H1 (cell line): Measurements from ENCODE around the gene HOXA10. TPM values are rescaled to one million over a fixed set of nuclear protein-coding genes. Genes with fewer than 3 reads are reported as not detected.

Source experiments
- CHD1 ChIP-seq: IDR thresholded peaks from 2 replicates; pipeline ENCODE4 v1.6.1; 2012; ENCODE audit warnings: low read depth, low read length, improper control_type of control experiment
- EZH2 ChIP-seq: fragments of 200-600 bp; sonication (generic); IDR thresholded peaks from 2 replicates; pipeline ENCODE4 v1.7.1; 2012; ENCODE audit warnings: low read depth, mild to moderate bottlenecking, moderate library complexity, low read length, inconsistent platforms; ENCODE audit not compliant: severe bottlenecking
- MAFK ChIP-seq: IDR thresholded peaks from 2 replicates; pipeline ENCODE4 v1.6.1; 2012; ENCODE audit warnings: low read depth, mild to moderate bottlenecking, improper control_type of control experiment, low read length
- RBBP5 ChIP-seq: IDR thresholded peaks from 2 replicates; pipeline ENCODE4 v1.7.1; 2012; ENCODE audit warnings: low read depth, mild to moderate bottlenecking, inconsistent platforms, low read length, moderate library complexity, borderline replicate concordance
- SP1 ChIP-seq: IDR thresholded peaks from 2 replicates; pipeline ENCODE4 v1.6.1; 2011; ENCODE audit warnings: low read depth, low read length
- SP2 ChIP-seq: IDR thresholded peaks from 2 replicates; pipeline ENCODE4 v1.6.1; 2012; ENCODE audit warnings: mild to moderate bottlenecking, low read length, inconsistent platforms
- TAF7 ChIP-seq: optimal IDR thresholded peaks from 2 replicates; pipeline ENCODE3; 2011; ENCODE audit warnings: low read depth, mild to moderate bottlenecking, inconsistent platforms, low read length, moderate library complexity, borderline replicate concordance
- TEAD4 ChIP-seq: IDR thresholded peaks from 2 replicates; pipeline ENCODE4 v1.6.1; 2012; ENCODE audit warnings: low read depth, low read length, inconsistent platforms, mixed read lengths
- polyA plus RNA-seq, 7 experiments: library from polyadenylated mRNA; depleted of rRNA in 3 of 7; stranded (reverse) in 5 of 7; unstranded in 2 of 7; fragments of >200 nt in 5 of 7; fragments of 200-250 nt in 2 of 7; gene quantifications; 1 replicate in 5 of 7; 2 replicates in 1 of 7; 4 replicates in 1 of 7; pipeline versions ENCODE4 v1.2.1 to v1.2.3, GENCODE V29; 2011 to 2013; ENCODE audit warnings: missing spikeins in 2 of 7, mixed read lengths in 2 of 7
- total RNA-seq: library from RNA; stranded (reverse); fragmentation: NEBNext Ultra II Directional; extraction: Animal tissue kit (Norgen Biotek cat#: 25700); gene quantifications from 2 replicates; pipeline ENCODE4 v1.2.1, GENCODE V29; 2021
- TF ChIP-seq, protein P1 (sequence below): IDR thresholded peaks from 2 replicates; pipeline ENCODE4 v1.6.1; 2011; ENCODE audit warnings: low read length, improper control_type of control experiment

Gene HOXA10
- total and polyA plus RNA-seq, 2 of the 8 experiments (the other 6 are each of a cell fraction or from before 2014, with no cell fraction given) = not detected

DNA sequence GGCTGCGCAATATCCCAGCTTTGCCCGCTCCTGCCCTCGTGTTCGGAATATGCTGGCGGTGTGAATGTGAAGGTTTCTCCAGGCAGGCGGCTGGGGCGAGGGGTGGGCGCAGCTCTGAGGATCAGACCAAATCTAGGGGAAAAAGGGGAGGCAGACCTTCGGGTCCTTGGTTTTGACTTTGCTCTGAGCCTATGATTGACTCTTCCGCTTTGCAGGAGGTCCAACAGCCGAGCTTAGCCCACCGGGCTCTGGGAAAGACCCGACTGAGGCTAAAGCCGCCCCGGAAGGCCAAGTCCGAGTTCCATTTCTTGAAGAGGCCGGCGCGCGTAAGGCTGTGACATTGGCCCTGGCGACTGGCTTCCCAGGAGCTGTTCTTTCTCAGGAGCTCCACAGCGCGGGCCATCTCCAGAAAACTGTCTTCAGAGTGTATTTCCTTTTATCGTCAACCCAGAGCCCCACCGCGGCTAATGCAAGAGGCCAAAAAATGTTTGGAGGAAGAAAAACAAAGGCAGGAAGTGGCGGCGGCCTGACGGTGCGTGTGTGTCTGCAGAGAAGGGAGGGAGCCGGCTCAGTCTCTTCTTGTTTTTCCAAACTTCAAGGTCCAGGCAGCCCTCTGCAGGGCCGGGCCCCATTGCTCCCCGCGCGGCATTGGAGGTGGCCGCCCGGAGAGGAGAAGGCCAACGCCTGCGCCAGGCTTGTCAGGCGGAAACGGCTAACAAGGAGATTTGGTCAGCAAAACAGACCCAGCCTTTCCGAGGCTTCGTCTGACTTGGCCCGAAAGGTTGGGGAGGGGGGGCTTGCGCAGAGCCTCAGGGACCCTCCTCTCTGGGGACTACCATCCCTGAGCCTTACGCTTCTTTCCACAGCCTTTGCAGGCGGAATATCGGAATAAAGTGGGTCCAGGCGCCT is 14.5 kb upstream of the HOXA10 start (continued):
- TF ChIP-seq SP2 = no peak
- TF ChIP-seq TAF7 = no peak
- peak; percentile 87 for TF ChIP-seq EZH2
- no peak for TF ChIP-seq RBBP5
- TF ChIP-seq TEAD4 = no peak
- no peak for TF ChIP-seq CHD1
- TF ChIP-seq, protein P1, sequence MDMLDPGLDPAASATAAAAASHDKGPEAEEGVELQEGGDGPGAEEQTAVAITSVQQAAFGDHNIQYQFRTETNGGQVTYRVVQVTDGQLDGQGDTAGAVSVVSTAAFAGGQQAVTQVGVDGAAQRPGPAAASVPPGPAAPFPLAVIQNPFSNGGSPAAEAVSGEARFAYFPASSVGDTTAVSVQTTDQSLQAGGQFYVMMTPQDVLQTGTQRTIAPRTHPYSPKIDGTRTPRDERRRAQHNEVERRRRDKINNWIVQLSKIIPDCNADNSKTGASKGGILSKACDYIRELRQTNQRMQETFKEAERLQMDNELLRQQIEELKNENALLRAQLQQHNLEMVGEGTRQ = no peak
- no peak for TF ChIP-seq MAFK
- TF ChIP-seq SP1 = no peak
